Measurements from ENCODE around the gene ID1. TPM values are rescaled to one million over a fixed set of nuclear protein-coding genes. Genes with fewer than 3 reads are reported as not detected.
A peak's percentile ranks its signal among the peaks of the same experiment; 100 is the strongest.
"Not testable (repeated sequence)": the region's sequence is repeated elsewhere in the genome, so short reads cannot be mapped to it uniquely, and the experiment has no call there.

Gene ID1
- total RNA-seq, 6 donors from 2014 or later: 226 to 911 (median 570) TPM

DNA sequence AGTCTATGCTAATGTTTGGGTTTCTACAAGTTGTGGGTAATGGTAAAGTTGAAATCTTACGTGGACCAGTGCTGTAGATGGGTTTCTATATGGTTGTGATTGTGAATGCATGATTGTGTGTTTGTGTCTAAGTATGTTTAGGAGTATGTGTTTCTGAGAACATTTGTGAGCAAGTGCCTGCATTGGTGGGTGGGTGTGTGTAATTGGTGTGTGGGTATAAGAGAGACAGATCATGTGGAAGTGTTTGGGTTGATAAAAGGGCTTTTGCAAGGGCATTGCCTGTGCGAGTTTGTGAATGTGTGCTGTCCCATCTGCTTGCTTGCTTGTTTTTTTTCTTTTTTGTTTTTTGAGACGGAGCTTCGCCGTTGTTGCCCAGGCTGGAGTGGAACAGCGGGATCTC is 25.8 kb upstream of the ID1 start:
- H3K9me3 ChIP-seq: no peaks in the 10 kb centered on the region
- peaks cover under 1 to 4% (median 2%) of the 10 kb centered on the region in 4 donors for H3K4me1 ChIP-seq
- 91 to 94% methylated on average over 6 of the region's 6 CpGs for WGBS, 2 donors
- no peak overlapping the region for H3K4me3 ChIP-seq
- DNase-seq (no peak), ATAC-seq (ENCODE audit: low FRiP score in 2 of 2) (no peak)
- TF ChIP-seq CTCF (IDR thresholded peaks at IDR 0.05) (no peak), EP300 (IDR thresholded peaks at IDR 0.05) (no peak), POLR2AphosphoS5 (IDR thresholded peaks at IDR 0.05) (no peak), POLR2A (IDR thresholded peaks at IDR 0.05) (no peak)
- no peaks in the 10 kb centered on the region for H3K36me3 ChIP-seq
- H3K27me3 ChIP-seq: no peaks in the 10 kb centered on the region
- H3K27ac ChIP-seq: no peak overlapping the region

GRCh38 chr20:31579941-31580651 is 25.0 kb upstream of the ID1 start:
- H3K27ac ChIP-seq: peak overlapping the region in 1 of 4 donors; percentile 11
- H3K9me3 ChIP-seq; H3K4me3 ChIP-seq; ATAC-seq (ENCODE audit: low FRiP score in 2 of 2); DNase-seq; H3K27me3 ChIP-seq; H3K36me3 ChIP-seq; H3K4me1 ChIP-seq: not testable (repeated sequence)
- 95 to 97% methylated on average over 17 of the region's 17 CpGs for WGBS, 2 donors

DNA sequence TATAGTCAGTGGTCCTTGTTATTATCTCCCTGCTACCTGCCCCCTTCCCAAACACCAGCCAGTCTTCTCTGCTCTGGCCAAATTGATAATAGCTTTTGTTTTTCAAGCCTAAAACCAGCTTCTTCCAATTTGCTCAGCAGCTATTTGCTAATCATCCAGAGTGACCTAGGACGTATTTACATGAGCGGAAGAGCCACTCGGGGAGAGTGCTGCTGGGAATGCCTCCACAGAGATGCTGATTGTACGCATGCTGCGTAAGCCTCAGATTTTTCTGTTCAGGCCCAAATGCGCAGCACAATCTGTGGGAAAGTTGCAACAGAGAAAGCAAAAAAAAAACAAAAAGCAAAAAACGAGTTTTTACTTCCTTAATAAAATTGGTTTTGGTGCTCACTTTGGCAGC is 24.4 kb upstream of the ID1 start:
- Histone ChIP-seq H3K27ac (peak overlapping the region in 1 of 4 donors; percentile 11), H3K4me3 (no peak overlapping the region), H3K27me3 (no peaks in the 10 kb centered on the region), H3K9me3 (no peaks in the 10 kb centered on the region), H3K36me3 (no peaks in the 10 kb centered on the region), H3K4me1 (peaks cover 0 to 2% (median 0%) of the 10 kb centered on the region in 4 donors)
- no peak for TF ChIP-seq POLR2A (IDR thresholded peaks at IDR 0.05)
- TF ChIP-seq EP300 (IDR thresholded peaks at IDR 0.05): peak in 2 of 4 donors; percentile 24 to 30
- peak; percentile 15 to 25 for TF ChIP-seq POLR2AphosphoS5 (IDR thresholded peaks at IDR 0.05)
- no peak for TF ChIP-seq CTCF (IDR thresholded peaks at IDR 0.05)
- DNase-seq (peak in 1 of 2 donors; percentile 51), ATAC-seq (ENCODE audit: low FRiP score in 2 of 2) (no peak)
- WGBS, 2 donors: 64 to 66% methylated on average over 7 of the region's 7 CpGs

- H3K9me3 ChIP-seq: no peaks in the 10 kb centered on the region
- no peaks in the 10 kb centered on the region for H3K27me3 ChIP-seq
- 87 to 91% methylated on average over 12 to 13 of the region's 13 CpGs for WGBS, 2 donors
- H3K4me3 ChIP-seq: no peak overlapping the region
- DNase-seq: no peak
- H3K27ac ChIP-seq: no peak overlapping the region
- TF ChIP-seq POLR2AphosphoS5 (IDR thresholded peaks at IDR 0.05) (no peak), EP300 (IDR thresholded peaks at IDR 0.05) (no peak), CTCF (IDR thresholded peaks at IDR 0.05) (no peak), POLR2A (IDR thresholded peaks at IDR 0.05) (no peak)
- no peak for ATAC-seq (ENCODE audit: low FRiP score in 2 of 2)
- H3K36me3 ChIP-seq: no peaks in the 10 kb centered on the region
- peaks cover 0 to 2% (median 1%) of the 10 kb centered on the region in 4 donors for H3K4me1 ChIP-seq
These were observed 23.7 kb upstream of the ID1 start for GRCh38 chr20:31581391-31581790.

DNA sequence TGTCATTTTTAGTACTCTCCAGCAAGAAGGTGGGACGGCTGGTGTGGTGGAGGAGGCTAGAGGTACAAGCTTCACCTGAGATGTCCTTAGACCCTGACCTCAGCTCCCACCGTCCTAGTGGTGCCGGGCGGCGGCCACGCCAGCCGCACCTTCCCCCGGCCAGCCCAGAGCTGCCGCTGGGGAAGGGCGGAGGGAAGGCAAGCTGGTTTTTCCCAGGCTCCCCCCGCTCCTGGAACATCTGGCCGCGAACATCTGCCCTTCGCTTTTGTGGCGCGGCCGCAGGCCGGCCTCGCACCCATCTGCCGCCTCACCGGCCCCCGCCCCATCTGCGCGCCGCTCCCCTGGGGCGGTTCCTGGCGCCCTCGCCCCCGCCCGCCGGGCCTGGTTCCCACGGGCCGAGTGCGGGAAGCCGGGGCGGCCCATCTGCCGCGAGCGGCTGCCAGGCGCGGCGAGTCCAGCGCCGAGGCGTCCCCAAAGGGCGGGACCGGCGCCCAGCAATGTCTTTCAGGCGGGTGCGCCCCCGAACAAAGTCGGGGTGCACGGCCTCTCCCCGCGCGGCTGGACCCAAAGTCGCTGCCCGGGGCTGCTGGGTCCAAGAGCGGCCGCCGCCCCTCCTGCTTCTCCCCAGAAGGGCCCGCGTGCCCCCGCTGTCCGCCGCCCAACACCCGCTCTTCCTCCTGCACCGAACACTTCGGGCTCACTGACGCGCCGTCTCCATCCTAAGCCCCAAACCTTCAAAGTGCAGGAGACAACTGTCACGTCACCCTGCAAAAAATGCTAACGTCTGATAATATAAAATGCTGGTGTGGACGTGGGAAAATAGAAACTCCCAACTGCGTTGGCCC is 17.3 kb upstream of the ID1 start:
- 7 to 15% methylated on average over 11 to 36 of the region's 76 CpGs for WGBS, 2 donors
- DNase-seq: peak; percentile 61 to 91
- Histone ChIP-seq H3K27ac (peak overlapping the region; percentile 79 to 91 (median 87)), H3K27me3 (peaks cover 0 to 3% (median 0%) of the 10 kb centered on the region in 4 donors), H3K9me3 (no peaks in the 10 kb centered on the region), H3K4me1 (peaks cover 15 to 31% (median 21%) of the 10 kb centered on the region in 4 donors), H3K4me3 (peak overlapping the region; percentile 43 to 61 (median 50)), H3K36me3 (no peaks in the 10 kb centered on the region)
- ATAC-seq (ENCODE audit: low FRiP score in 2 of 2): peak; percentile 60 to 83
- TF ChIP-seq CTCF (IDR thresholded peaks at IDR 0.05) (peak in 1 of 6 experiments; percentile 14), POLR2A (IDR thresholded peaks at IDR 0.05) (peak in 3 of 4 donors; percentile 19 to 63 (median 31)), POLR2AphosphoS5 (IDR thresholded peaks at IDR 0.05) (peak; percentile 63 to 70), EP300 (IDR thresholded peaks at IDR 0.05) (no peak)
